ENCODE results near the gene OVAAL.

The OVAAL gene

GRCh38 chr1:180521474-180522212 lies 37.1 kb upstream of the OVAAL start:
- in situ Hi-C loops (cut with HindIII; ENCODE audit: low pct_ligation_motif_present, low sequenced_read_pairs), result loop anchor here (25.0 kb wide), 2 partner anchors 341 to 641 kb away; no protein-coding TSS in a partner anchor
- TF ChIP-seq CTCF (IDR thresholded peaks at IDR 0.05; ENCODE audit: low read depth, low read length, missing control alignments), result no peak

GRCh38 chr1:180522213-180522515 lies 36.6 kb upstream of the OVAAL start:
- H3K27ac ChIP-seq, result no peak overlapping the region
- no peak for TF ChIP-seq CTCF (IDR thresholded peaks at IDR 0.05; ENCODE audit: low read depth, low read length, missing control alignments)
- H3K4me3 ChIP-seq (ENCODE audit: low read depth, low read length), result no peak overlapping the region
- no peaks in the 10 kb centered on the region for H3K36me3 ChIP-seq (replicated peaks)
- in situ Hi-C loops (cut with HindIII; ENCODE audit: low pct_ligation_motif_present, low sequenced_read_pairs), result loop anchor here (25.0 kb wide), 2 partner anchors 340 to 640 kb away; no protein-coding TSS in a partner anchor
- no peaks in the 10 kb centered on the region for H3K27me3 ChIP-seq (replicated peaks)
- no peak for DNase-seq

More at GRCh38 chr1:180521474-180522212, 37.1 kb upstream of the OVAAL start:
- Histone ChIP-seq H3K4me3 (ENCODE audit: low read depth, low read length) (no peak overlapping the region), H3K36me3 (replicated peaks) (no peaks in the 10 kb centered on the region), H3K27ac (no peak overlapping the region), H3K27me3 (replicated peaks) (no peaks in the 10 kb centered on the region)
- no peak for DNase-seq

- Histone ChIP-seq H3K27me3 (replicated peaks) (no peaks in the 10 kb centered on the region), H3K36me3 (replicated peaks) (no peaks in the 10 kb centered on the region), H3K27ac (no peak overlapping the region), H3K4me3 (ENCODE audit: low read depth, low read length) (no peak overlapping the region)
- in situ Hi-C loops (cut with HindIII; ENCODE audit: low pct_ligation_motif_present, low sequenced_read_pairs), result loop anchor here (25.0 kb wide), 2 partner anchors 338 to 638 kb away; no protein-coding TSS in a partner anchor
- DNase-seq, result no peak
- TF ChIP-seq CTCF (IDR thresholded peaks at IDR 0.05; ENCODE audit: low read depth, low read length, missing control alignments), result no peak
Observed at GRCh38 chr1:180524160-180524914, 34.4 kb upstream of the OVAAL start.

- no peak for DNase-seq
- Histone ChIP-seq H3K27ac (no peak overlapping the region), H3K4me3 (ENCODE audit: low read depth, low read length) (no peak overlapping the region), H3K27me3 (replicated peaks) (no peaks in the 10 kb centered on the region), H3K36me3 (replicated peaks) (no peaks in the 10 kb centered on the region)
- TF ChIP-seq CTCF (IDR thresholded peaks at IDR 0.05; ENCODE audit: low read depth, low read length, missing control alignments), result no peak
- in situ Hi-C loops (cut with HindIII; ENCODE audit: low pct_ligation_motif_present, low sequenced_read_pairs), result loop anchor here (25.0 kb wide), 2 partner anchors 337 to 637 kb away; no protein-coding TSS in a partner anchor
Observed at GRCh38 chr1:180524915-180525714, 33.6 kb upstream of the OVAAL start.

- Histone ChIP-seq H3K27ac (no peak overlapping the region), H3K4me3 (ENCODE audit: low read depth, low read length) (no peak overlapping the region), H3K27me3 (replicated peaks) (no peaks in the 10 kb centered on the region), H3K36me3 (replicated peaks) (no peaks in the 10 kb centered on the region)
- TF ChIP-seq CTCF (IDR thresholded peaks at IDR 0.05; ENCODE audit: low read depth, low read length, missing control alignments), result no peak
- in situ Hi-C loops (cut with HindIII; ENCODE audit: low pct_ligation_motif_present, low sequenced_read_pairs), result no loop called here
- DNase-seq, result no peak
Observed at GRCh38 chr1:180525715-180526039, 33.1 kb upstream of the OVAAL start.
